Body of pancreas (tissue), 4 donors: Measurements from ENCODE around the gene TTC16. TPM values are rescaled to one million over a fixed set of nuclear protein-coding genes. Genes with fewer than 3 reads are reported as not detected.

Experiments
- ATAC-seq: fragments of 150-250 bp; one replicate; pipeline ENCODE4 v1.9.1; 2016
- DNase-seq, 4 donors: peaks; one replicate each; pipeline ENCODE4 v3.0.0-alpha.2; 2019
- H3K27ac ChIP-seq, 4 donors: fragments of 200-600 bp; sonication (generic); 1 replicate in 3 of 4; 2 replicates in 1 of 4; pipeline versions ENCODE4 v1.5.1 to v1.6.1; 2016 to 2019; ENCODE audit warnings: mild to moderate bottlenecking in 1 of 4, mixed read lengths in 1 of 4, moderate library complexity in 1 of 4
- H3K27me3 ChIP-seq, 2 donors: fragments of 200-600 bp; sonication (generic); one replicate each; pipeline ENCODE4 v1.6.0; 2016; ENCODE audit warnings: mild to moderate bottlenecking in 1 of 2
- H3K36me3 ChIP-seq, 2 donors: fragments of 200-600 bp; sonication (generic); replicated peaks in 1 of 2; 2 replicates each; pipeline ENCODE4 v1.5.1; 2016; ENCODE audit warnings: low read depth in 2 of 2; ENCODE audit not compliant: insufficient read depth in 1 of 2
- H3K4me1 ChIP-seq: fragments of 200-600 bp; sonication (generic); one replicate; pipeline ENCODE4 v1.6.0; 2016
- H3K4me3 ChIP-seq, 2 donors: fragments of 200-600 bp; sonication (generic); 1 replicate in 1 of 2; 2 replicates in 1 of 2; pipeline ENCODE4 v1.5.1; 2016 to 2019
- H3K9me3 ChIP-seq, 3 donors: fragments of 200-600 bp; sonication (generic); 1 replicate in 2 of 3; 2 replicates in 1 of 3; pipeline ENCODE4 v1.5.1; 2016
- CTCF ChIP-seq, 7 experiments: fragments of 450-650 bp in 4 of 7; fragments of 200-600 bp in 3 of 7; sonication (generic) in 3 of 7; IDR thresholded peaks; one replicate each; pipeline ENCODE4 v1.5.1; 2016 to 2019; ENCODE audit warnings: antibody characterized with exemption in 7 of 7
- POLR2A ChIP-seq, 3 donors: fragments of 450-650 bp; IDR thresholded peaks; one replicate each; pipeline ENCODE4 v1.6.1; 2016; ENCODE audit warnings: antibody characterized with exemption in 3 of 3, mild to moderate bottlenecking in 2 of 3
- WGBS, 2 donors: methylation state at CpG; one replicate each; pipeline ENCODE4 v1.1.5; 2017; 5-methylcytosine and 5-hydroxymethylcytosine counted together
- intact Hi-C: fragments of 100-400 bp; cut with DNase I; formaldehyde crosslinking; loops from one replicate; pipeline ENCODE4 v1.15.1; 2023
- total RNA-seq, 2 donors: library from RNA; depleted of rRNA; stranded (reverse); fragments of >200 nt; gene quantifications; one replicate each; pipeline ENCODE4 v1.1.0, GENCODE V29; 2016

TTC16 gene
- total RNA-seq, 2 donors from 2014 or later, result under 0.01 to 0.52 TPM

GRCh38 chr9:127722055-127722745, 6.3 kb downstream of the TTC16 start:
- intact Hi-C loops, result no loop called here
- no peak for ATAC-seq
- no peaks in the 10 kb centered on the region for H3K4me1 ChIP-seq

GRCh38 chr9:127723013-127723412, 7.1 kb downstream of the TTC16 start:
- H3K27ac ChIP-seq, result no peak overlapping the region
- H3K36me3 ChIP-seq, result no peaks in the 10 kb centered on the region
- H3K4me1 ChIP-seq, result no peaks in the 10 kb centered on the region
- H3K4me3 ChIP-seq, result no peak overlapping the region
- intact Hi-C loops, result no loop called here
- no peaks in the 10 kb centered on the region for H3K9me3 ChIP-seq
- no peak for DNase-seq
- 95 to 96% methylated on average over 13 of the region's 13 CpGs for WGBS, 2 donors
- H3K27me3 ChIP-seq, result no peaks in the 10 kb centered on the region
- TF ChIP-seq POLR2A (IDR thresholded peaks at IDR 0.05) (no peak), CTCF (IDR thresholded peaks at IDR 0.05) (no peak)
- no peak for ATAC-seq

More at GRCh38 chr9:127722055-127722745, 6.3 kb downstream of the TTC16 start:
- 63 to 65% methylated on average over 8 to 12 of the region's 12 CpGs for WGBS, 2 donors
- Histone ChIP-seq H3K27me3 (no peaks in the 10 kb centered on the region), H3K4me3 (no peak overlapping the region), H3K36me3 (no peaks in the 10 kb centered on the region), H3K9me3 (no peaks in the 10 kb centered on the region), H3K27ac (no peak overlapping the region)
- no peak for DNase-seq
- TF ChIP-seq POLR2A (IDR thresholded peaks at IDR 0.05), result no peak
- TF ChIP-seq CTCF (IDR thresholded peaks at IDR 0.05), result no peak

GRCh38 chr9:127723444-127723843, 7.6 kb downstream of the TTC16 start:
- intact Hi-C loops, result no loop called here
- Histone ChIP-seq H3K36me3 (no peaks in the 10 kb centered on the region), H3K27ac (no peak overlapping the region), H3K4me1 (no peaks in the 10 kb centered on the region), H3K9me3 (no peaks in the 10 kb centered on the region), H3K27me3 (no peaks in the 10 kb centered on the region), H3K4me3 (no peak overlapping the region)
- ATAC-seq (no peak), DNase-seq (no peak)
- no peak for TF ChIP-seq CTCF (IDR thresholded peaks at IDR 0.05)
- 89% methylated on average over 3 to 5 of the region's 5 CpGs for WGBS, 2 donors

- Histone ChIP-seq H3K4me1 (no peaks in the 10 kb centered on the region), H3K4me3 (no peak overlapping the region), H3K27me3 (no peaks in the 10 kb centered on the region), H3K36me3 (no peaks in the 10 kb centered on the region), H3K27ac (no peak overlapping the region), H3K9me3 (no peaks in the 10 kb centered on the region)
- DNase-seq (no peak), ATAC-seq (no peak)
- TF ChIP-seq CTCF (IDR thresholded peaks at IDR 0.05) (no peak), POLR2A (IDR thresholded peaks at IDR 0.05) (no peak)
- intact Hi-C loops, result no loop called here
- WGBS, 2 donors, result 62 to 73% methylated on average over 11 to 22 of the region's 23 CpGs
Measured at GRCh38 chr9:127724012-127724411, 8.1 kb downstream of the TTC16 start.

DNA sequence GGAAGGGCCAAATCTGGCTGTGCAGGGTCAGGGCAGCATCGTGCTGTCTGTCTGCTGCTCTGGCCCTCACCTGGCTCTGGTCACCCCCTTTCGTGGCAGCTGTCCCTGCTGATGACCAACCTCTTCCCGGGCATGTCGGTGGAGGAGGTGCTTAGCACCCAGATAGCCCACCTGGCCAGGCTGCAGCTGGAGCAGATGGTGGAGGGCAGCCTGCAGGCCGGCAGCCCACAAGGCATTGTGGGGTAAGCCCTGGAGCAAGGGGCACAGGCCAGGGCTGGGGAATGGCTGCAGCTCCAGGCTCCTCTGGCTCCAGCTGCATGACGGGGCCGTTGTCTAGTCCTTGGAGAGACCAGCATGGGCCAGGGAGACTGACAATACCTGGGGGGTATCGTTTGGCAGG, 11.0 kb downstream of the TTC16 start:
- TF ChIP-seq CTCF (IDR thresholded peaks at IDR 0.05), result no peak
- TF ChIP-seq POLR2A (IDR thresholded peaks at IDR 0.05), result no peak
- Histone ChIP-seq H3K27ac (no peak overlapping the region), H3K4me3 (no peak overlapping the region), H3K9me3 (no peaks in the 10 kb centered on the region), H3K27me3 (no peaks in the 10 kb centered on the region), H3K36me3 (no peaks in the 10 kb centered on the region), H3K4me1 (no peaks in the 10 kb centered on the region)
- ATAC-seq, result no peak
- intact Hi-C loops, result no loop called here
- no peak for DNase-seq
- 80 to 85% methylated on average over 2 to 8 of the region's 8 CpGs for WGBS, 2 donors
